GM23338 (cell line): ENCODE results near the gene SERPINB6. TPM values are rescaled to one million over a fixed set of nuclear protein-coding genes. Genes with fewer than 3 reads are reported as not detected.

ENCODE experiments used
- ATAC-seq: fragments of 200-7000 bp; cut with Tn5 transposase; 3 replicates; pipeline ENCODE4 v1.9.1; 2020
- DNase-seq: peaks from one replicate; pipeline ENCODE4 v3.0.0-alpha.2; 2015; ENCODE audit warnings: low spot score
- H2AFZ ChIP-seq: fragments of 200-600 bp; sonication (generic); 2 replicates; pipeline ENCODE4 v1.8.0; 2016; ENCODE audit warnings: antibody characterized with exemption, mild to moderate bottlenecking, moderate library complexity
- H3F3A ChIP-seq: fragments of 200-600 bp; sonication (generic); replicated peaks from 2 replicates; pipeline ENCODE4 v1.8.0; 2017; ENCODE audit warnings: antibody characterized with exemption, mixed run types, low read depth
- H3K27ac ChIP-seq: fragments of 200-600 bp; sonication (generic); 2 replicates; pipeline ENCODE4 v1.6.1; 2016; ENCODE audit warnings: low read depth
- H3K27me3 ChIP-seq: fragments of 200-600 bp; sonication (generic); 2 replicates; pipeline ENCODE4 v1.8.0; 2016; ENCODE audit warnings: mild to moderate bottlenecking, mixed run types, moderate library complexity; ENCODE audit not compliant: insufficient read depth
- H3K36me3 ChIP-seq: fragments of 200-600 bp; sonication (generic); 2 replicates; pipeline ENCODE4 v1.8.0; 2016; ENCODE audit warnings: mild to moderate bottlenecking; ENCODE audit not compliant: insufficient read depth
- H3K4me1 ChIP-seq: fragments of 200-600 bp; sonication (generic); 2 replicates; pipeline ENCODE4 v1.8.0; 2016; ENCODE audit warnings: mild to moderate bottlenecking, moderate library complexity; ENCODE audit not compliant: insufficient read depth
- H3K4me2 ChIP-seq: fragments of 200-600 bp; sonication (generic); 2 replicates; pipeline ENCODE4 v1.7.1; 2017; ENCODE audit warnings: mixed run types
- H3K4me3 ChIP-seq: fragments of 200-600 bp; sonication (generic); 2 replicates; pipeline ENCODE4 v1.6.1; 2016; ENCODE audit warnings: mixed run types
- H3K79me2 ChIP-seq: fragments of 200-600 bp; sonication (generic); replicated peaks from 2 replicates; pipeline ENCODE4 v1.8.0; 2017; ENCODE audit warnings: mild to moderate bottlenecking; ENCODE audit not compliant: insufficient read depth
- H3K9me2 ChIP-seq: fragments of 200-600 bp; sonication (generic); 2 replicates; pipeline ENCODE4 v1.8.0; 2017; ENCODE audit not compliant: insufficient read depth
- H4K20me1 ChIP-seq: fragments of 200-600 bp; sonication (generic); replicated peaks from 2 replicates; pipeline ENCODE4 v1.8.0; 2017; ENCODE audit warnings: mild to moderate bottlenecking; ENCODE audit not compliant: insufficient read depth
- H3K27ac Mint-ChIP-seq: 2 replicates; pipeline ENCODE4 v1.8.0; 2020; ENCODE audit warnings: inconsistent platforms, mild to moderate bottlenecking, moderate library complexity, mixed read lengths
- H3K27me3 Mint-ChIP-seq: 3 replicates; pipeline ENCODE4 v1.8.0; 2022; ENCODE audit warnings: low read depth, mild to moderate bottlenecking, moderate library complexity, mixed read lengths, inconsistent platforms; ENCODE audit not compliant: insufficient read depth, poor library complexity
- H3K36me3 Mint-ChIP-seq: 3 replicates; pipeline ENCODE4 v1.8.0; 2021; ENCODE audit warnings: low read depth, mild to moderate bottlenecking, inconsistent platforms, moderate library complexity, mixed read lengths
- H3K4me1 Mint-ChIP-seq: 3 replicates; pipeline ENCODE4 v1.8.0; 2020; ENCODE audit warnings: mild to moderate bottlenecking, inconsistent platforms, mixed read lengths
- H3K4me3 Mint-ChIP-seq: 3 replicates; pipeline ENCODE4 v1.8.0; 2021; ENCODE audit warnings: moderate library complexity, mild to moderate bottlenecking, inconsistent platforms, mixed read lengths
- H3K9me3 Mint-ChIP-seq: 3 replicates; pipeline ENCODE4 v1.8.0; 2020; ENCODE audit warnings: moderate library complexity, mild to moderate bottlenecking, inconsistent platforms, mixed read lengths
- CREB1 ChIP-seq: fragments of 250-450 bp; sonication (Bioruptor Pico); IDR thresholded peaks from 2 replicates; pipeline ENCODE4 v1.5.0; 2020; ENCODE audit warnings: low read depth, mild to moderate bottlenecking, moderate library complexity
- CTCF ChIP-seq, 2 experiments: fragments of 200-600 bp in 1 of 2; sonication (generic) in 1 of 2; conservative IDR thresholded peaks; 2 replicates each; pipeline versions ENCODE4 v1.5.1 to v1.6.1; 2016 to 2017; ENCODE audit warnings: antibody characterized with exemption in 2 of 2, low read depth in 2 of 2, mild to moderate bottlenecking in 2 of 2, moderate library complexity in 1 of 2
- ETS1 ChIP-seq: IDR thresholded peaks from 2 replicates; pipeline ENCODE4 v1.6.1; 2016; ENCODE audit warnings: antibody characterized with exemption
- EZH2 ChIP-seq: fragments of 200-600 bp; sonication (generic); IDR thresholded peaks from one replicate; pipeline ENCODE4 v1.8.0; 2017; ENCODE audit warnings: antibody characterized with exemption, mild to moderate bottlenecking, low read depth; ENCODE audit not compliant: unreplicated experiment
- EZH2phosphoT487 ChIP-seq: fragments of 200-600 bp; sonication (generic); IDR thresholded peaks from one replicate; pipeline ENCODE4 v1.8.1; 2018; ENCODE audit warnings: antibody characterized with exemption; ENCODE audit not compliant: unreplicated experiment
- JUNB ChIP-seq: IDR thresholded peaks from one replicate; pipeline ENCODE4 v1.6.1; 2016; ENCODE audit warnings: antibody characterized with exemption; ENCODE audit not compliant: unreplicated experiment
- NANOG ChIP-seq: IDR thresholded peaks from 2 replicates; pipeline ENCODE4 v1.6.1; 2016; ENCODE audit warnings: antibody characterized with exemption, borderline replicate concordance
- POLR2AphosphoS5 ChIP-seq: IDR thresholded peaks from 2 replicates; pipeline ENCODE4 v1.6.1; 2016; ENCODE audit warnings: antibody characterized with exemption, low read depth
- REST ChIP-seq: IDR thresholded peaks from one replicate; pipeline ENCODE4 v1.6.1; 2018; ENCODE audit warnings: antibody characterized with exemption; ENCODE audit not compliant: unreplicated experiment
- STAT1 ChIP-seq: IDR thresholded peaks from one replicate; pipeline ENCODE4 v1.6.1; 2016; ENCODE audit warnings: antibody characterized with exemption; ENCODE audit not compliant: unreplicated experiment
- ZNF114 ChIP-seq: fragments of 250-450 bp; sonication (Bioruptor Pico); IDR thresholded peaks from 2 replicates; pipeline ENCODE4 v1.5.0; 2020; ENCODE audit warnings: mild to moderate bottlenecking, moderate library complexity
- ZNF331 ChIP-seq: fragments of 250-450 bp; sonication (Bioruptor Pico); IDR thresholded peaks from 2 replicates; pipeline ENCODE4 v1.5.0; 2020; ENCODE audit warnings: low read depth, mild to moderate bottlenecking, moderate library complexity
- ZNF462 ChIP-seq: fragments of 250-450 bp; sonication (Bioruptor Pico); IDR thresholded peaks from 2 replicates; pipeline ENCODE4 v1.5.0; 2020; ENCODE audit warnings: mild to moderate bottlenecking, moderate library complexity
- polyA plus RNA-seq: library from polyadenylated mRNA; unstranded; fragments of >200 nt; fragmentation: Nextera tagmentation; extraction: Ambion mirVana; gene quantifications from 2 replicates; pipeline ENCODE4 v1.2.1, GENCODE V29; 2016
- total RNA-seq: library from RNA; depleted of rRNA; stranded (reverse); fragments of >200 nt; shearing (Covaris generic); gene quantifications from 2 replicates; pipeline ENCODE4 v1.2.3, GENCODE V29; 2014

Gene SERPINB6
- total and polyA plus RNA-seq, 2 experiments from 2014 or later = 25.9 to 38.5 TPM

- TF ChIP-seq STAT1 = no peak
- no peak for TF ChIP-seq ZNF114 (CRISPR knock-in tag)
- TF ChIP-seq JUNB = no peak
- TF ChIP-seq ZNF462 (CRISPR knock-in tag) = no peak
- no peak for TF ChIP-seq EZH2phosphoT487
- TF ChIP-seq CREB1 (CRISPR knock-in tag) = no peak
- TF ChIP-seq ZNF331 (CRISPR knock-in tag) = no peak
- no peak for TF ChIP-seq CTCF (conservative IDR thresholded peaks at IDR 0.05; ENCODE audit: low read depth in 2 of 2)
- TF ChIP-seq POLR2AphosphoS5 = no peak
- TF ChIP-seq ETS1 = no peak
- TF ChIP-seq REST = no peak
- no peak for TF ChIP-seq NANOG
- TF ChIP-seq EZH2 = no peak
- Histone ChIP-seq H3K27me3 (no peaks in the 10 kb centered on the region), H3K4me2 (no peak overlapping the region), H3K27ac (no peak overlapping the region), H3K9me2 (no peaks in the 10 kb centered on the region), H3K4me1 (peaks cover 19% of the 10 kb centered on the region), H3F3A (peaks cover 18% of the 10 kb centered on the region), H3K36me3 (peaks cover 24% of the 10 kb centered on the region), H4K20me1 (0 out of 2 replicates have a peak, but pooled peaks cover 4% of the 10 kb centered on the region), H3K79me2 (no peaks in the 10 kb centered on the region), H2AFZ (no peak overlapping the region), H3K4me3 (no peak overlapping the region)
- H3K4me3 Mint-ChIP-seq = no peak overlapping the region
- H3K27me3 Mint-ChIP-seq = peaks cover 11% of the 10 kb centered on the region
- DNase-seq (no peak), ATAC-seq (no peak)
- H3K9me3 Mint-ChIP-seq = peaks cover 16% of the 10 kb centered on the region; the same call in 2 of the 3 replicates
- peaks cover 94% of the 10 kb centered on the region for H3K36me3 Mint-ChIP-seq
- peaks cover 15% of the 10 kb centered on the region for H3K4me1 Mint-ChIP-seq
- no peak overlapping the region for H3K27ac Mint-ChIP-seq
Measured at GRCh38 chr6:3019065-3019464, 47.7 kb upstream of the SERPINB6 start.
